Activated naive CD4-positive, alpha-beta T cell treated with anti-CD3 and anti-CD28 coated beads, Interleukin-2, amount 10 ng/mL, durations not matched to agents 7 days and 5 days (primary cell): ENCODE data around the gene HHIPL1.

ENCODE experiments used
- CTCF ChIA-PET: fragments of 350-600 bp; sonication (Branson Sonifier 250); formaldehyde crosslinking; loops from one replicate; lab custom pipeline; 2021; ENCODE audit warnings: antibody characterized with exemption; lab: Charles Lee
- DNase-seq: peaks from one replicate; pipeline ENCODE4 v3.0.0-alpha.2; 2020
- H3K27ac Mint-ChIP-seq: one replicate; pipeline ENCODE4 v1.8.0; 2021; ENCODE audit warnings: mild to moderate bottlenecking, moderate library complexity, mixed read lengths
- H3K27me3 Mint-ChIP-seq: one replicate; pipeline ENCODE4 v1.8.0; 2021; ENCODE audit warnings: mild to moderate bottlenecking, mixed read lengths
- H3K36me3 Mint-ChIP-seq: one replicate; pipeline ENCODE4 v1.8.0; 2021; ENCODE audit warnings: mixed read lengths
- H3K4me1 Mint-ChIP-seq: one replicate; pipeline ENCODE4 v1.8.0; 2021; ENCODE audit warnings: mixed read lengths
- H3K4me3 Mint-ChIP-seq: one replicate; pipeline ENCODE4 v1.8.0; 2021; ENCODE audit warnings: mild to moderate bottlenecking, moderate library complexity, mixed read lengths
- H3K9me3 Mint-ChIP-seq: one replicate; pipeline ENCODE4 v1.8.0; 2021; ENCODE audit warnings: mixed read lengths

Gene HHIPL1

GRCh38 chr14:99664937-99665273 lies 20.0 kb downstream of the HHIPL1 start:
- no peak overlapping the region for H3K27ac Mint-ChIP-seq
- H3K4me1 Mint-ChIP-seq, result no peaks in the 10 kb centered on the region
- DNase-seq, result no peak
- H3K36me3 Mint-ChIP-seq, result no peaks in the 10 kb centered on the region
- H3K27me3 Mint-ChIP-seq, result peaks cover 73% of the 10 kb centered on the region
- no peak overlapping the region for H3K4me3 Mint-ChIP-seq
- CTCF ChIA-PET, result no interaction called here
- no peaks in the 10 kb centered on the region for H3K9me3 Mint-ChIP-seq

GRCh38 chr14:99666533-99666932 lies 21.6 kb downstream of the HHIPL1 start:
- CTCF ChIA-PET, result no interaction called here
- Mint-ChIP-seq H3K4me1 (no peaks in the 10 kb centered on the region), H3K9me3 (no peaks in the 10 kb centered on the region), H3K27me3 (peaks cover 64% of the 10 kb centered on the region), H3K36me3 (no peaks in the 10 kb centered on the region), H3K27ac (no peak overlapping the region), H3K4me3 (no peak overlapping the region)
- DNase-seq, result no peak

DNA sequence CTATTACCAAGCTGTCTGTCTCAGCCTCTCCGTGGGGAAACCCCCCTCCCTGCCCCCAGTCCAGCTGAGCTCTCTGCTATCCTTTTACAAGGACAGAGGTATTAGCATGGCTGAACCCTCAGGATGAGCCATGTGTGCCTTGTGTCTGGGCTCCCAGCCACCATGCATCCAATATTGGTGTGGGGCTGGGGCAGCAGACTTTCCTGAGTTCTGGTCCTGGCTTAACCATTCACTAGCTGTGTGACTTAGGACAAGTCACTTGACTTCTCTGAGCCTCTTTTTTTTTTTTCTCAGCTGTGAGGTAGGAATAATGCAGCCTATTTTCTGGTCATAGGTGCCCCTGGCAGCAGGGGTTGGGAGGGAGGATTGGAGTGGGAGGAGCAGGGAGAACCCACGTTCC lies 22.1 kb downstream of the HHIPL1 start:
- Mint-ChIP-seq H3K4me3 (no peak overlapping the region), H3K27ac (no peak overlapping the region), H3K9me3 (no peaks in the 10 kb centered on the region), H3K4me1 (no peaks in the 10 kb centered on the region), H3K36me3 (no peaks in the 10 kb centered on the region), H3K27me3 (peaks cover 64% of the 10 kb centered on the region)
- CTCF ChIA-PET, result interaction anchor here (1.1 kb wide), 1 partner anchor 15 kb away, joined by 3 read pairs; no protein-coding TSS in a partner anchor
- DNase-seq, result no peak

- peaks cover 5% of the 10 kb centered on the region for H3K4me1 Mint-ChIP-seq
- H3K9me3 Mint-ChIP-seq, result no peaks in the 10 kb centered on the region
- no peaks in the 10 kb centered on the region for H3K36me3 Mint-ChIP-seq
- CTCF ChIA-PET, result interaction anchor here (1.1 kb wide), 1 partner anchor 15 kb away, joined by 3 read pairs; no protein-coding TSS in a partner anchor
- H3K27me3 Mint-ChIP-seq, result peaks cover 61% of the 10 kb centered on the region
- H3K27ac Mint-ChIP-seq, result no peak overlapping the region
- DNase-seq, result no peak
- H3K4me3 Mint-ChIP-seq, result no peak overlapping the region
These were observed 22.9 kb downstream of the HHIPL1 start for GRCh38 chr14:99667821-99668220.

DNA sequence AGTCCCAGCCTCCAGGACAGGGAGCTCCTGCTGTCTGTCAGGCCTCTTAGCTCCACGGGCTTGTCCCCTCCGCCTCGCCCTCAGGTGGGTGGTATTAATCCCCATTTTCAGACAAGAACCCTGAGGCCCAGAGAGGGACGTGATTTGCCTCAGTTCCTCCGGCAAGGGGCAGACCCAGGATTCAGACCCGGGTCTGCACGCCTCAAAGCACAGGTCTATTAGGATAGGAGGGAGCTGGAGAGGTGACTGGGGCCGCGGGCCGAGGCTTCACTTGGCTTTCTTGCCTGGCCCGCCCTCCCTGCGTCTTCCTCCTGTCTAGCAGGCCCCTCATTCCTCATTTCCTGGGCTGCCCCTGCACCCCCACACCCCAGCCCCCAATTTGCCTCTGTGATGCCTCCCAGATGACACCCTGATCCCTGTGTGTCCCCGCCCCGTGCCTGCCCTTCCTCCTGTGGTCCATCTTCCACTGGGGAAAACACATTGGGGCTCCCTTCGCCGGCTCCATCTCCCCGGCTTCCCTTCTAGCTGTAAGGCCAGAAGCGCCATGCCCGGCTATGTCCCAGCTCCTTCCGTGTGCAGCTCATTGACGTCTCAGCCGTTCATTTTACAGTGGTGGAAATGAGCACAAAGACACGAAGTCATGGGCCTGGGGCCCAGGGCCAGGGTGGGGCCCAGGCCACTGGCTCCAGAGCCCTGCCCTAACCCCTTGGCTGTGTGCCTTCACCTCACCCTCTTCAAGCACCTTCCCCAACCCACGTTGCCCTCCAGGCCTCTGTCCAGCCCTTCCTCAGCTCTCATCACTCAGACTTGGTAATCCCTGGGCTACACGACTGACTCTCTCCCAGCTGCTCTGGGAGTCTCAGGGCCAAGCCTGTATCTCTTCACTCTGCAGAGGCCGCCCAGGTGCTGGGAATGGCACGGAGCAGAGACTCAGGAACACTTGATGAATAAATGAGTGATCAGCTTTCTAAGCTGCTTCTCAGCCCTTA lies 23.7 kb downstream of the HHIPL1 start:
- no peaks in the 10 kb centered on the region for H3K36me3 Mint-ChIP-seq
- CTCF ChIA-PET, result interaction anchor here (1.1 kb wide), 3 partner anchors 14 to 19 kb away, joined by 3 to 5 read pairs (median 3); no protein-coding TSS in a partner anchor
- no peak overlapping the region for H3K4me3 Mint-ChIP-seq
- H3K9me3 Mint-ChIP-seq, result no peaks in the 10 kb centered on the region
- H3K27me3 Mint-ChIP-seq, result peaks cover 56% of the 10 kb centered on the region
- DNase-seq, result no peak
- peaks cover 10% of the 10 kb centered on the region for H3K4me1 Mint-ChIP-seq
- no peak overlapping the region for H3K27ac Mint-ChIP-seq

- no peaks in the 10 kb centered on the region for H3K36me3 Mint-ChIP-seq
- no peaks in the 10 kb centered on the region for H3K9me3 Mint-ChIP-seq
- CTCF ChIA-PET, result no interaction called here
- H3K27ac Mint-ChIP-seq, result no peak overlapping the region
- peaks cover 10% of the 10 kb centered on the region for H3K4me1 Mint-ChIP-seq
- H3K27me3 Mint-ChIP-seq, result peaks cover 62% of the 10 kb centered on the region
- DNase-seq, result no peak
- no peak overlapping the region for H3K4me3 Mint-ChIP-seq
These were observed 25.7 kb downstream of the HHIPL1 start for GRCh38 chr14:99670361-99671234.

GRCh38 chr14:99671235-99672224 lies 26.6 kb downstream of the HHIPL1 start:
- Mint-ChIP-seq H3K4me3 (no peak overlapping the region), H3K4me1 (peaks cover 16% of the 10 kb centered on the region), H3K36me3 (no peaks in the 10 kb centered on the region), H3K27ac (no peak overlapping the region), H3K9me3 (no peaks in the 10 kb centered on the region), H3K27me3 (peaks cover 67% of the 10 kb centered on the region)
- CTCF ChIA-PET, result no interaction called here
- no peak for DNase-seq

DNA sequence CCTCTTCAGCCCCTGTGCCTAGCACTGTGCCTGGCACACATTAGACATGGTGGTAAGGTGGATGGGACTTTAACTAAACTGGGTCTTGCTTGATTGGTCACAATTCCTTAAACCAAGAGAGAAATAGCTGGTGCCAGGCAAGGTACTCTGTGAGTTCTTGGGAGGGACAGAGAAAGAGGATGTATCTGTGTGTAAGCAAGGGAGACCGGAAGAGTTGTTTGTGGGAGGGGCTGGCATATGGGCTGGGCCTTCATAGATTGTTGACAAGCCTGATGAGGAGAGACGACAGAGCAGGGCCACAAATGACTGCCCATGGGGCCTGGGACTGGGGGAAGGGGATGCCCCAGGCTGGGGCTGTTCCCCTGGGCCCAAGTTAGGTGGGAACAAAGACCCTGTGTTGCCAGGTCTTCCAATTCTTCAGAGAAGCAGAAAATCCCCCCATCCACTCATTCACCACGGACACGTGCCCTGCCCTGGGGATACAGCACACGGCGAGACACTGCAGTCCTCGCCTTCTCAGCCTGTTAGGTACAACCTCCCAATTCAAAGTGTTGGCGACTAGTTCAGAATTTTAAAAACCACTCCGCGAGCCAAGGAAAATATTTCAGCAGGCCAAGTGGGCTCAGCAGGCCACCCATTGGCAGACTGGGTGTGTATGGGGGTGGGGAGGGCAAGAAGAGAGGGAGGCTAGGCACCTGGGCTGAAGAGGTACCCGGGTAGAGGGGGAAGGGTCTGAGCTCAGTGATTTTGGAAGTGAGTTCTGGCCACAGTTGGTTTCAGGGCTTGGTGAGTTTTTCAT lies 27.8 kb downstream of the HHIPL1 start:
- no peak overlapping the region for H3K4me3 Mint-ChIP-seq
- peak; percentile 60 for DNase-seq
- H3K9me3 Mint-ChIP-seq, result peaks cover 2% of the 10 kb centered on the region
- CTCF ChIA-PET, result no interaction called here
- H3K27me3 Mint-ChIP-seq, result peaks cover 63% of the 10 kb centered on the region
- H3K4me1 Mint-ChIP-seq, result peaks cover 21% of the 10 kb centered on the region
- H3K27ac Mint-ChIP-seq, result peak overlapping the region; percentile 89
- no peaks in the 10 kb centered on the region for H3K36me3 Mint-ChIP-seq

- Mint-ChIP-seq H3K27ac (no peak overlapping the region), H3K4me1 (peaks cover 21% of the 10 kb centered on the region), H3K9me3 (peaks cover 6% of the 10 kb centered on the region), H3K36me3 (no peaks in the 10 kb centered on the region), H3K4me3 (no peak overlapping the region), H3K27me3 (peaks cover 55% of the 10 kb centered on the region)
- DNase-seq, result no peak
- CTCF ChIA-PET, result no interaction called here
These were observed 28.6 kb downstream of the HHIPL1 start for GRCh38 chr14:99673305-99674063.

GRCh38 chr14:99674064-99674650 lies 29.2 kb downstream of the HHIPL1 start:
- peaks cover 21% of the 10 kb centered on the region for H3K4me1 Mint-ChIP-seq
- CTCF ChIA-PET, result no interaction called here
- H3K27ac Mint-ChIP-seq, result no peak overlapping the region
- no peak overlapping the region for H3K4me3 Mint-ChIP-seq
- H3K9me3 Mint-ChIP-seq, result peaks cover 7% of the 10 kb centered on the region
- H3K27me3 Mint-ChIP-seq, result peaks cover 50% of the 10 kb centered on the region
- no peak for DNase-seq
- no peaks in the 10 kb centered on the region for H3K36me3 Mint-ChIP-seq

DNA sequence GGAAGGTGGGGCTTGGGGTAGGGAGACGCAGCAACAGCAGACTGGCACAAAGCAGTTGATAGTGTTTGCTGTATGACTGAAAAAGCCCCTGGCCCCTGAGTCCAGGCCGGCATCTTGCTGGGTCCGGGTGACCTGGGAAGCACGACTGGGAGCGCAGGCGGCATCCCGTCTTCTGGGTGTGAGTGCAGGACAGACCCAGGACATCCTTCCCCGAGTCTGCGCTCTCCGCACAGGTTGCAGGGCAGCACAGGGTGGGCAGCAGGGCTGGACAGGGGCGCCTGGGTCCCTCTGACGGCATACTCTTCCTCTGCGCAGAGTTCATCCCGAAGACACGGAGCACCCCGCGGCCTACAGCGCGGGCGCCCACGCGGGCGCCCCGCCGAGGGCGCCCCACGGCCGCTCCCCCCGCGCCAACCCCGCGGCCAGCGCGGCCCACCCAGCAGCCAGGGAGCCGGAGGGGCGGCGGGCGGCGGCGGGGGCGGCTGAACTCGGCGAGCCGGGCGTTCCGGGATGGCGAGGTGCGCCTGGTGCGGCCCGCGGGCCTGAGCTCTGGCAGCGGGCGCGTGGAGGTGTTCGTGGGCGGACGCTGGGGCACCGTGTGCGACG lies 29.9 kb downstream of the HHIPL1 start:
- no peak overlapping the region for H3K27ac Mint-ChIP-seq
- peaks cover 7% of the 10 kb centered on the region for H3K9me3 Mint-ChIP-seq
- CTCF ChIA-PET, result no interaction called here
- no peaks in the 10 kb centered on the region for H3K36me3 Mint-ChIP-seq
- H3K4me1 Mint-ChIP-seq, result peaks cover 21% of the 10 kb centered on the region
- no peak overlapping the region for H3K4me3 Mint-ChIP-seq
- peaks cover 56% of the 10 kb centered on the region for H3K27me3 Mint-ChIP-seq
- DNase-seq, result no peak

GRCh38 chr14:99675382-99675835 lies 30.5 kb downstream of the HHIPL1 start:
- H3K27me3 Mint-ChIP-seq, result peaks cover 56% of the 10 kb centered on the region
- peaks cover 21% of the 10 kb centered on the region for H3K4me1 Mint-ChIP-seq
- H3K9me3 Mint-ChIP-seq, result peaks cover 7% of the 10 kb centered on the region

More at GRCh38 chr14:99675382-99675835, 30.5 kb downstream of the HHIPL1 start:
- no peaks in the 10 kb centered on the region for H3K36me3 Mint-ChIP-seq
- no peak overlapping the region for H3K4me3 Mint-ChIP-seq
- H3K27ac Mint-ChIP-seq, result no peak overlapping the region
- DNase-seq, result no peak
- CTCF ChIA-PET, result no interaction called here
